HL-60 (cell line): Measurements from ENCODE around the gene GSN.

Experiments
- DNase-seq, 2 experiments: peaks; one replicate each; pipeline ENCODE4 v3.0.0-alpha.2; 2010 to 2020; ENCODE audit warnings: low read depth in 1 of 2, low spot score in 1 of 2
- H3K27ac ChIP-seq: fragments of 250-450 bp; sonication (Bioruptor Pico); replicated peaks from 2 replicates; pipeline ENCODE4 v1.5.1; 2020; ENCODE audit warnings: mild to moderate bottlenecking, moderate library complexity
- H3K27me3 ChIP-seq: fragments of 250-450 bp; sonication (Bioruptor Pico); 2 replicates; pipeline ENCODE4 v1.5.1; 2021; ENCODE audit warnings: mild to moderate bottlenecking, moderate library complexity; ENCODE audit not compliant: insufficient read depth, poor library complexity, severe bottlenecking
- H3K4me3 ChIP-seq: replicated peaks from 2 replicates; pipeline ENCODE4 v1.5.1; 2011; ENCODE audit warnings: mild to moderate bottlenecking, control low read depth, low read length; ENCODE audit not compliant: insufficient read depth
- CTCF ChIP-seq: IDR thresholded peaks from one replicate; pipeline ENCODE4 v1.5.1; 2011; ENCODE audit warnings: low read length, control low read depth, inconsistent platforms; ENCODE audit not compliant: insufficient read depth
- GABPA ChIP-seq: IDR thresholded peaks from 2 replicates; pipeline ENCODE4 v1.6.1; 2012; ENCODE audit warnings: low read depth
- POLR2AphosphoS5 ChIP-seq: IDR thresholded peaks from 2 replicates; pipeline ENCODE4 v1.6.1; 2012; ENCODE audit warnings: low read depth
- REST ChIP-seq: IDR thresholded peaks from 2 replicates; pipeline ENCODE4 v1.6.1; 2012; ENCODE audit warnings: low read depth; ENCODE audit not compliant: insufficient replicate concordance
- SPI1 ChIP-seq: IDR thresholded peaks from 2 replicates; pipeline ENCODE4 v1.6.1; 2012; ENCODE audit warnings: low read depth, mild to moderate bottlenecking, borderline replicate concordance

GSN gene

GRCh38 chr9:121362813-121363621 is 95.1 kb downstream of the GSN start:
- Histone ChIP-seq H3K27ac (peak overlapping the region; percentile 65), H3K27me3 (no peaks in the 10 kb centered on the region), H3K4me3 (no peak overlapping the region)
- DNase-seq = peak; percentile 21 to 43
- no peak for TF ChIP-seq CTCF
- TF ChIP-seq POLR2AphosphoS5 = no peak
- TF ChIP-seq GABPA = no peak
- no peak for TF ChIP-seq SPI1
- no peak for TF ChIP-seq REST

GRCh38 chr9:121363622-121363961 is 95.6 kb downstream of the GSN start:
- Histone ChIP-seq H3K27ac (peak overlapping the region; percentile 65), H3K4me3 (no peak overlapping the region), H3K27me3 (no peaks in the 10 kb centered on the region)
- TF ChIP-seq REST (no peak), SPI1 (peak; percentile 67; the same call in 1 of the 2 replicates)
- DNase-seq = no peak

GRCh38 chr9:121364077-121364476 is 96.1 kb downstream of the GSN start:
- no peak for TF ChIP-seq POLR2AphosphoS5
- no peak for TF ChIP-seq SPI1
- TF ChIP-seq GABPA = no peak
- TF ChIP-seq CTCF = no peak
- no peak for TF ChIP-seq REST
- peak overlapping the region; percentile 65 for H3K27ac ChIP-seq
- no peak for DNase-seq
- H3K4me3 ChIP-seq = no peak overlapping the region
- no peaks in the 10 kb centered on the region for H3K27me3 ChIP-seq
